ENCODE results near the gene PDXK. TPM values are rescaled to one million over a fixed set of nuclear protein-coding genes. Genes with fewer than 3 reads are reported as not detected.

Gene PDXK
- total RNA-seq, 1 donor from 2014 or later, result 195 TPM

- no peaks in the 10 kb centered on the region for H3K27me3 ChIP-seq (ENCODE audit: low read depth)
- no peak overlapping the region for H3K4me3 ChIP-seq
- no peak for DNase-seq
- peak; percentile 75 to 84 for ATAC-seq
- peaks cover 11% of the 10 kb centered on the region for H3K4me1 ChIP-seq
- intact Hi-C loops (cut with DNase I), result no loop called here
- no peak for TF ChIP-seq CTCF (IDR thresholded peaks at IDR 0.05)
- no peaks in the 10 kb centered on the region for H3K36me3 ChIP-seq
- peak overlapping the region; percentile 58 for H3K27ac ChIP-seq
- no peaks in the 10 kb centered on the region for H3K9me3 ChIP-seq
These were observed 64.3 kb downstream of the PDXK start for GRCh38 chr21:43783098-43783700.

- Histone ChIP-seq H3K9me3 (no peaks in the 10 kb centered on the region), H3K27ac (no peak overlapping the region), H3K36me3 (no peaks in the 10 kb centered on the region), H3K4me1 (peaks cover 19% of the 10 kb centered on the region), H3K4me3 (no peak overlapping the region), H3K27me3 (ENCODE audit: low read depth) (no peaks in the 10 kb centered on the region)
- TF ChIP-seq CTCF (IDR thresholded peaks at IDR 0.05), result no peak
- intact Hi-C loops (cut with DNase I), result no loop called here
- DNase-seq, result no peak
- no peak for ATAC-seq
These were observed 66.2 kb downstream of the PDXK start for GRCh38 chr21:43785134-43785533.

GRCh38 chr21:43786300-43786806, 67.4 kb downstream of the PDXK start:
- ATAC-seq, result no peak
- no peak for TF ChIP-seq CTCF (IDR thresholded peaks at IDR 0.05)
- Histone ChIP-seq H3K4me3 (no peak overlapping the region), H3K4me1 (peaks cover 31% of the 10 kb centered on the region), H3K36me3 (peaks cover 2% of the 10 kb centered on the region), H3K9me3 (no peaks in the 10 kb centered on the region), H3K27me3 (ENCODE audit: low read depth) (no peaks in the 10 kb centered on the region), H3K27ac (no peak overlapping the region)
- intact Hi-C loops (cut with DNase I), result no loop called here
- no peak for DNase-seq

GRCh38 chr21:43786807-43787440, 68.0 kb downstream of the PDXK start:
- Histone ChIP-seq H3K36me3 (peaks cover 8% of the 10 kb centered on the region), H3K27ac (no peak overlapping the region), H3K9me3 (no peaks in the 10 kb centered on the region), H3K4me1 (peaks cover 31% of the 10 kb centered on the region), H3K4me3 (no peak overlapping the region), H3K27me3 (ENCODE audit: low read depth) (no peaks in the 10 kb centered on the region)
- intact Hi-C loops (cut with DNase I), result no loop called here
- ATAC-seq (no peak), DNase-seq (no peak)
- no peak for TF ChIP-seq CTCF (IDR thresholded peaks at IDR 0.05)

- intact Hi-C loops (cut with DNase I), result no loop called here
- Histone ChIP-seq H3K27me3 (ENCODE audit: low read depth) (no peaks in the 10 kb centered on the region), H3K4me3 (peak within 1 kb of the TSS; percentile 80), H3K9me3 (no peaks in the 10 kb centered on the region), H3K36me3 (peaks cover 33% of the 10 kb centered on the region), H3K27ac (peak within 1 kb of the TSS; percentile 90), H3K4me1 (peaks cover 20% of the 10 kb centered on the region)
- ATAC-seq, result peak; percentile 97 to 99
- DNase-seq, result peak; percentile 94
- TF ChIP-seq CTCF (IDR thresholded peaks at IDR 0.05), result peak; percentile 99
These were observed 70.5 kb downstream of the PDXK start, which contains the start of gene RRP1 for GRCh38 chr21:43789276-43790009. Gene RRP1, plus strand, starts transcription at chr21:43789577. Its CDS starts 53 bp downstream, at chr21:43789630.

Data from lower lobe of right lung (tissue), 2 donors.